ENCODE measurements around the gene MTHFR.

GRCh38 chr1:11764115-11764514 is 41.6 kb downstream of the MTHFR start:
- TF ChIP-seq CTCF (IDR thresholded peaks at IDR 0.05), result no peak
- TF ChIP-seq NRF1 (IDR thresholded peaks at IDR 0.05; ENCODE audit: low read depth, low read length), result no peak
- no peak for TF ChIP-seq EZH2phosphoT487 (IDR thresholded peaks at IDR 0.05; ENCODE audit: borderline replicate concordance, low read depth)
- no peak for TF ChIP-seq MEF2A (IDR thresholded peaks at IDR 0.05; ENCODE audit: borderline replicate concordance, low read depth)
- no peak for TF ChIP-seq SMC3 (IDR thresholded peaks at IDR 0.05; ENCODE audit: low read depth, low read length)
- no peak for TF ChIP-seq SIN3A (IDR thresholded peaks at IDR 0.05; ENCODE audit: borderline replicate concordance, low read depth, low read length)
- TF ChIP-seq MAX (IDR thresholded peaks at IDR 0.05; ENCODE audit: low read depth), result no peak
- TF ChIP-seq IRF3 (IDR thresholded peaks at IDR 0.05; ENCODE audit: low read depth, low read length), result no peak
- TF ChIP-seq GABPA (IDR thresholded peaks at IDR 0.05; ENCODE audit: low read depth), result no peak
- TF ChIP-seq RAD21 (IDR thresholded peaks at IDR 0.05; ENCODE audit: low read length), result no peak
- no peak for TF ChIP-seq TAF1 (IDR thresholded peaks at IDR 0.05; ENCODE audit: borderline replicate concordance, low read depth, low read length)
- no peak for TF ChIP-seq ZBTB33 (IDR thresholded peaks at IDR 0.05; ENCODE audit: borderline replicate concordance, low read depth)

All from SK-N-SH (cell line).